HL-60/S4 (cell line): ENCODE data around the gene MTURN.

ENCODE experiments used
- in situ Hi-C: fragments of 300-500 bp; cut with MboI; formaldehyde crosslinking; loops from 2 replicates; pipeline ENCODE4 v1.14.3; 2022; ENCODE audit warnings: low sequenced_read_pairs

MTURN gene

DNA sequence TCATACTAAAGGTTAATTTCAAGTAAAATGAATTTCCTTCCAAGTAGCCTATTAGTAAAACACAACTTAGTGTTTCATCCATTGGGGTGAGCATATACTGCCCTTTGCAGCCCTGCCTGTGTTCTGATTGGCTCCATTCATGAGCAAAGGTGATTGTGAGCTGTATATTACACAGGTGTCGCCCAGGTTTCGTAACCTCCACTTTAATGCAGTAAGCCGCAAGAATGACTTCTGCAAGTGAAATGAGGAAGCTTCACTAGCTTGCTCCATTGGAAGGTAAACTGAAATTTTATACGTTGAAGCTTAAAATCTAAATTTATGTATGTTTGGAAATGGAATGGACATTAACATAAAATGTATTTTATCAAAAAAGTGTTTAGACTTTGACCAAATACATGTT, 24.4 kb downstream of the MTURN start:
- in situ Hi-C loops, result no loop called here

DNA sequence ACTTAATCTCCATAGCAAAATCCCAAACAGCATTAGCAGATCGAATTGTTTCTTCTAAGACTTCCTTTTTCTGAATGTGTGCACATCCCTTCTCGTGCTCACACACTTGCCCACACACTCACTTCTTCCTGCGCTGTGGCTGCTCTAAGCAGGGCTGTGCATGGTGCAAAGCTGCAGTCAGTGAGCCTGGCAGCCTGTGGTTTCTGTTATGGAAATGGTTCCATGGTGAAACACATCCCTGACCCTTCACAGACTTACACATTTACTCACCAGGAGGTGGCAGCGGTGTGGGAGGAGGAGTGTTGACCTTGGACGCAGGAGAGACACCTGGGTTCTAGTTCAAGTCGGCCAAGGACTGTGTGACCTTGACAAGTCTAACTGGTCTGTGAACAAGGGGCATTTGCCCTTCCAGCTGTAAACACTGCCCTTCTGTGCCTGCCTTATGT, 24.9 kb downstream of the MTURN start:
- in situ Hi-C loops, result loop anchor here (10.0 kb wide), 1 partner anchor 115 kb away; no protein-coding TSS in a partner anchor

DNA sequence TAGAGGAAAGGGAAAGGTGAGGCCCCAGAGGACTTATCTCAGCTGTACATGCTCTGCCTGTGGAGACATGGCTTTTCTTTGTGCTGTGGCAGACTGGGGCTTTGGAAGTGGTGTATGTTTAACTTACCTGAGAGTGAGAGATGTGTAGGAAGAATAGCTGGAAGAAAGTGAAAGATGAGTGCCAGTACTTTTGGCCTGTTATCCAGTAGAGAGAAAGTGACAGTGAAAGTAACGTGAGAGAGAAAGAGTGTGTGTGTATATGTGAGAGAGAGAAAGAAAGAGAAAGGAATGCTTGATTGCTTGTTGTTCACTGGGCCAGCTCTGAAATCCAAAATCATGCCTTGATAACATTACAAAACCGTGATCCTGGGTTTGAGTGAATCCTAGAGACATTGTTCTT, 25.5 kb downstream of the MTURN start:
- in situ Hi-C loops, result loop anchor here (10.0 kb wide), 1 partner anchor 114 kb away; no protein-coding TSS in a partner anchor

DNA sequence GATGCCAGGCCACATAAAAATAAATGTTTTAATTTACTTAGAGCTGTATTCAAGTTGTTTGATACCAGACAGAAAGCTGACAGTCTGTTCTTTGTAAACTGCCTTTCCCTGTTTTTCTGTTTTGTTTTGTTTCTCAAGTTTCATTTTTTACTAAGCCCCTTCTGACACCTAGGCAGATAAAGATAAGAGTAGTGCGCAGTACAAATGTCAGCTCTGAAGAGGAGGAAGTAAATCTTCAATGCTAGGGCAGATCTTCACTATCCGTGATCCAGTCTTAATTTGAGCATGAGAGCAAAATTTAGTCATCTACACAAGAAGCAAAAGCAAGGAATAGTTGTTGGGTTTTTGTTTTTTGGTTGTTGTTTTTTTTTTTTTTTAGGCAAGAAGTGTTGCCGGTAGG, 27.3 kb downstream of the MTURN start:
- in situ Hi-C loops, result loop anchor here (10.0 kb wide), 1 partner anchor 113 kb away; no protein-coding TSS in a partner anchor

DNA sequence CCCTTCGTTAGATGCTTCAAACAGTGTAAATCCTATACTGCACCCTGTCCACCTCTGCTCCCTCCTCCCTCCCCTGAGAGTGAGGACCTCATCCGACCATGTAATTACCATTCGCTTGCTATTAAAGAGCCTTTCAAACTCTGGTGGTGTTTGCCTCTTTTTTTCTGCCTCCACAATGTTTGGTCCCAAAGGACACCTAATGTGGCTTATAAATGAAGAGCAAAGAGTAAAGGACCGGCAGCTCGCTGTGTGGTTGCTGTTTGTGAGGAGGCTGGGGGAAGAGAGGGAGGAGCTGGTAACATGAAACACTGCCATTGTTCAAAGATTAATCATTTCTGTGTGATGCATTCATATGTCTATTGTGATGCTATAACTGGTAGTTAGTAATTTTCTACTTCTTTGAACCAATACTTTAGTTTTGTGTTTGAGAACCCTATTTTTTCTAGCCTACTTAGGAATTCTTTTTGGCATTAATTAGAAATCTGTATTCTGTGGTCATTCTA, 27.9 kb downstream of the MTURN start:
- in situ Hi-C loops, result loop anchor here (10.0 kb wide), 1 partner anchor 112 kb away; no protein-coding TSS in a partner anchor

DNA sequence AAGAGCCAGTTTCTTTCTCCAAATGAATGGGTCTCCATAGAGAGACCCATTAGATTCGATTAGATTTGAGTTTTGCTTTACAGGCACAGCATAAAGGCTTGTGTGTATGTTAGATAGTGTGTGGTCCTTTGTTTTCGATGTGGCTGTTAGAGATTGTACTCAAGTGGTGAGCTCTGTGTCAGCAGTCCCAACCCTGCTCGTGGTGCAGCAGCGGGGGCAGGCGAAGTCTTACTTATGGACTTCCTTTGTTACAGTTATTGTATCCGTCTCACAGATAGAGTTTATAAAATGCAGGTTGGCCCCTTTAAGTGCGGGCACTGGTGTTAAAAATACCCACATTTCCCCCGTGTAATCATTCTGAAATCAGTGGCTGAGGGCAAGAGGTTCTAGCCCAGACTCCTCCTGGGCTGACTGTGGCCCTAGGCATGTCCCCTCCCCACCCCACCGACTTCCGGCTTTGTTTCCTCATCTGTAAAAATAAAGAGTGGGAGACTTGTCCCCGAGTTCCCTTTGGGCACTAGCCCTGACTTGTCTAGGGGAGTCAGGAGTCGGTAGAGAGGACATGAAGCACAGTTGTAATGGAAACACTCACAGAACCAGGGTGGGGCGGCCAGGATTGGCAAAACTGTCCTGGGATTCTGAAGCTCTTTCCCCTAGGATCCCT, 28.6 kb downstream of the MTURN start:
- in situ Hi-C loops, result loop anchor here (10.0 kb wide), 1 partner anchor 111 kb away; no protein-coding TSS in a partner anchor

DNA sequence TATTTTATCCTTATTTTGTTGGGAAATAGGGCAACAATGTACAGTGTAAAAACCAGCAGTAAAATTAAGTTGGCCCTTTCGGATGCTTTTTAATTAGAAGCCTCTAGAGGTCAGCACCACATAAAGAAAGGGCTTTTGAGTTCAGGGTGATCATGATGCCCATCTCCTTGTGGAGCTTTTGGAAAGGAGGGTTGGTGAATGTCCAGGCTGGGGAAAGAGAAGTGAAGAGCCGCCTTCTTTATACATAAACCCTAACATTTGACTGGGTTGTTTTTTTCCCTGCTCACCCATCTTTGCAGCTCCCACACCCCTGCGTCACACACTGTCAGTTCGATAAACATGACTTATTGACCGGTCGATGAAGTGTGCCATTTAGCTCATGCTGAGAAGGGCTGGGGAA, 29.8 kb downstream of the MTURN start:
- in situ Hi-C loops, result loop anchor here (10.0 kb wide), 1 partner anchor 110 kb away; no protein-coding TSS in a partner anchor

DNA sequence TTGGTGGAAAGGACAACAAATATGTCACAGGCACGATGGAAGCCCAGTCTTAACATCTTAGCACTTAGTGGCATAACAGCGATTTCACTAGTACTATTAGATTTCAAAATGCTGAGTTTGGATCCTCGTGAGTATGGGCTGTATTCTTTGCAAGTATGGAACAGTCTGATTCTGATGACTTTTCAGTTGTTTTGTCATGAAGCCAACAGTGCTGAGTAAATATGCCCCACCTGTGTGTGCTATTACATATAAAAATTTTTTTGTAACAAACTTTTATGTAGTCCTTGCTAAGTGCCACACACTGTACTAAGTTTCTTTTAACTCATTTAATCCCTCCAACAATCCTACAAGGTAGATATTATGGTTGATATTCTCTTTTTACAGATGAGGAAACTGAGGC, 30.8 kb downstream of the MTURN start:
- in situ Hi-C loops, result loop anchor here (10.0 kb wide), 1 partner anchor 109 kb away; no protein-coding TSS in a partner anchor

DNA sequence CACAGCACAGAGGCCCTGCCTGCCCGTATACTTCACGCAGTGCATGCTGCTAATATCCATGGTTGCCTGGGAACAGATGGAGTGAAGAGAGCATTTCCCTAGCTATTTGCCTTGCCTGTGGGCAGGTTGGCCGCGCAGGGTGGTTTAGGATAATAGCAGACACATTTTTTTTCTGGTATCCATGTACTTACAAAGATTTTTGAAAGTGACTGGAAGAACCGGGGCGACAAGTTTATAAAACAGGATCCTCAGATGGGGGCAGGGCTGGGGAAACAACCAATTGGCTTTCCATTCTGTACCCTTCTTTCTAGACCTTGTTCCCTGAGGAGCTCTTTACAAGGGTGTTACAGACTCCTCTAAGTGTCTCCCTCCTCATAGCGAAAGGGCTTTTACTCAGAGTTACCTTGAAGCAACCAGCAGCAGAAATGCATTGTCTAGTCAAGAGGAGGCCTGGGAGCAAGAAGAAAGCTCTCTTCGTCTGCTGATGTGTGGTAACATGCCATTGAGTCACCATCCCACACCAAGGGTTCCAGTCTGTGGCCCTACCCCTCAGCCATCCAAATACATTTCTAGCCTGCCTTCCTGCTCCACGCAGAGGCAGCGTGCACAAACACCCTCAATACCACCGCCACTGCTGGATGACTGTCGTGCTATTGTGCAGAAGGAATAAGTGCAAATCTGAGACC, 31.5 kb downstream of the MTURN start:
- in situ Hi-C loops, result loop anchor here (10.0 kb wide), 1 partner anchor 109 kb away; no protein-coding TSS in a partner anchor

DNA sequence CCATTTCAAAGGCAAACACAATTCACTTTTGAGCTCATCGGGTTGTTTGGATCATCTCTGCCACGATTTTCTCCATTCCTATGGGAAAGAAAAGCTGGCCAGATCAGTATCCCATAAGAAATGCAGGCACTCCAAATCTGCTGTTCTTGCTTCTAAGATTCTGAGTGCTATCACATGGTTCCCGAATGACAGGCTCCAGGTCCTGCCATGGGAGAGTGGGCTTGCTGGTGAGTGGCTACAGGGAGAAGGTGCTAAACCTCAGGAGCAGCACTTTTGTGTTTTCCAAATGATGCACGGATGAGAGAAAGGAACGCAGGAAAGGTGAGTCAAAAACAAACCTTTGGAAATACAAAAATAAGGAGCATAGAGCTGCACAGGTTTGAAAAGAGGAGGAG, 32.1 kb downstream of the MTURN start:
- in situ Hi-C loops, result loop anchor here (10.0 kb wide), 1 partner anchor 108 kb away; no protein-coding TSS in a partner anchor

DNA sequence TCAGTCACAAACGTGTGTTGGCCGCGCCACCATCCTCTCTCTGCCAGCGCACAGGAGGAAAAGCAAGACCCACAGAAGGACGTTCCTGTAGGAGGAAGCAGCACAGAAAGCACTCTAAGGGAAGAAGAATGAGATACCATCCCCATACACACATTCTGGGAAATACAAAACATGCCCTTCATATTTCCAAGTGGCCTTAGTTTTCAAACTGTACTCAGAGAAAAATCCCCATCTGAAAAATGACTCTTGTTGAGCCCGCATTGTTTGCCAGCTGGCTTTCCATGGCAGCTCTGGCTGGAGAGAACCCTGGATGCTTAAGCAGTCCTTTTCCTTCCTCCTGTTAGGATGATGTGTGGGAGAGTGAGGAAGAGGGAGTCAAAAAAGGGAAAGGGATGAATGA, 33.1 kb downstream of the MTURN start:
- in situ Hi-C loops, result loop anchor here (10.0 kb wide), 1 partner anchor 107 kb away; no protein-coding TSS in a partner anchor

DNA sequence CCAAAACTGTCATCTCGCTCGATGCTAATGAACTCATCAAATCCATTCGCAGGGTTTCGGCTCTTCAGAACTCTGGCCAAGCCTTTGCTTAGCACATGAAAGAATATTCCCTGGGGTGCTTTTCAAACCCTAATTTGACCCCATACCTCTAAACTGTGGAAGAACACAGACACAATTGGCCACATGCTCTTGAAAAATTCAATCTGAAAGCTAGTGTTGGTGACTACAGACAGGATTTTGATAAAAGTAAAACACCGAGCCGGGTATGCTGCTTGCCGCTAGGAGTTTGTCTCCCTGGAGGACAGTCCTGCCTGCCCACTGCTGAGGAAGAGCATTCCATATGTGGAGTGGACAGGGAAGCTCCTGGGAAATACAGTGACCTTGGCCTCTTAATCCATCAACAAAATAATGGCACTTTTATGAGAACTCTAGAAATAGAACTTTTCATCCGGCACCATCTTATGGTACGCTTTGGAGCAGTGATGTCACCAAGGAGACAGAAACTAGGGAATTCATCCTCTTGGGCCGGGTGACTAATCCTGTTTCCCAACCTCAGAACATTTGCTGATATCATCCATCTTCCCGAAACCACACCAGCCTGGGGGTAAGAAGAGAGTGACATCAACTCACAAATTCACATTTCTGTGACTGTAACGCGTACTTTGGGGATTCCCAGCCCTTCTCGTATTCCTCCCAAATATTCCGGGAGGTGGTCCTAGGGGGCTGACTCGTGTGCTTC, 34.2 kb downstream of the MTURN start:
- in situ Hi-C loops, result loop anchor here (10.0 kb wide), 1 partner anchor 106 kb away; no protein-coding TSS in a partner anchor

DNA sequence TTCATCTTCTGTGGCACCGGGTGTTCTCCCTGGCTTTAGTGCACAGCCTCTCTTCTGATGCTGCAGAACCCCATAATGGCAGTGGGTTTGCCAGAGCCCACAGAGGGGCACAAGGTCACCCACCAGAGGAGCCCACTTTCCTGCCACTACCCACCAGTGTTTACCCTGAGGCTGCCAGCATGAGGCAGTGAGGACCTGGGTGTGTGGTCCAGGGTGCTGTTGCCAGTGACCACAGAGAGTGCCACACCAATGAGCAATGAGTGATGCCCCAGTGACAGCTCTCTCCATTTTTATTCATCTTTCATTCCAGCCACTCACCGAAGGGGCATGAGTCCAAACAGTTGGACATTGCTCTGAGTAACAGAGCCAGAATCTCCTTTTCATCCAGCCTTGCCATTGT, 34.8 kb downstream of the MTURN start:
- in situ Hi-C loops, result loop anchor here (10.0 kb wide), 1 partner anchor 105 kb away; no protein-coding TSS in a partner anchor

DNA sequence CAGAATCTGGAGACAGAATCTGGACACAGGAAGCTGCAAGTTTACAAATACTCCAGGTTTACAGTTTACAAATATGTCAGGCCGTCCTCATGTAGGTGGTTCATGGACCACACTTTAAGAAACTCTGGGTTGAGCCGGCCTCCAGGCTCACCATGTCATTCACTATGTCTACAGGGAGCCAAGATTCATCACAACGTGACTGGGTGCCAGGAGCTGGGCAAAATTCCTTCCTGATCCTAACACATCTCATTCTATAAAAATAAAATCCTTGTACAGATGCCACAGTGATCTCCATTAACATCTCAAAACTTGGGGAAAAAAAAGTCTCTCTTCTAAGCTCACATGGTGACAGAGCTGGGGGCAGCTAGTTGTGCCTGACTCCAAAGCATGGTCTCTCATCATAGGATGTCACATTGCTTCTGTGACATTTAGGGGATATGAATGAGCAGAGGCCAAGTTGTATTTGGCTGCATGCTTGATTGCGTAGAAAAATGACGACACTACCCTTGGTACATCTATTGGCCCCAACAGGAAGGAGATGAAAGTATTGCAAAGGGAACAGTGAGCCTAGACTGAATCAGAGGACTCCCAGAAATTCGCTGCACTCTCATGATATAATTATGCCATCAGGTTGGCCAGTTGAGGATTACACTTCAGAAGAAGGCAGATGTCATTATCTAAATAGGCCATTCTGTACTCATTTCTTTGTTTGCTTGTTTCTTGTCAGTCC, 35.9 kb downstream of the MTURN start:
- in situ Hi-C loops, result no loop called here

DNA sequence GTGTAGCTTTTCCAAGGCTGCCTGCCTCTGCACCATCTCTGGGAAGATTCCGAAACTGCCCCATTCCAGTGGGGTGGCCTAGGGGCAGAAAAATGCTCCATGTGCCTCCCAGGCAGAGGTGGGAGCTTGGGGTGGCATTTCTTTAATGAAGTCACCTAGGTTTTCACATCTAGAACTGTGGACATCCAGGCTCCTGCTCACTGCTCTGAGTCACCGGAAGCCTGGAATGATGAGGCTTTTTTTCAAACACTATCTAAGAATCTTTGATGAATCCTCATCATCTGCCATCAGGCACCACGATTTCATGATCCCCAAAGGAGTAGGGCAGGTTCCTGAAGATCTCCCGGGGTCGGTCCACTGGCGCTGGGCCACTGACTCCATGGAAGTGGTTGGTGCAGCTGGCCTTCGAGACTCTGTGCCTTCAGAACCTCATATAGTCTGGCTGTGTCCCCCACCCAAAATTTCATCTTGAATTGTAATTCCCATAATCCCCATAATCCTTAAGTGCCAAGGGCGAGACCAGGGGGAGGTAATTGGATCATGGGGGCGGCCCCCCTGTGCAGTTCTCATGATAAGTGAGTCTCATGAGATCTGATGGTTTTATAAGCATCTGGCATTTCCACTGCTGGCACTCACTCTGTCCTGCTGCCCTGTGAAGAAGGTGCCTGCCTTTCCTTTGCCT, 37.1 kb downstream of the MTURN start:
- in situ Hi-C loops, result no loop called here

DNA sequence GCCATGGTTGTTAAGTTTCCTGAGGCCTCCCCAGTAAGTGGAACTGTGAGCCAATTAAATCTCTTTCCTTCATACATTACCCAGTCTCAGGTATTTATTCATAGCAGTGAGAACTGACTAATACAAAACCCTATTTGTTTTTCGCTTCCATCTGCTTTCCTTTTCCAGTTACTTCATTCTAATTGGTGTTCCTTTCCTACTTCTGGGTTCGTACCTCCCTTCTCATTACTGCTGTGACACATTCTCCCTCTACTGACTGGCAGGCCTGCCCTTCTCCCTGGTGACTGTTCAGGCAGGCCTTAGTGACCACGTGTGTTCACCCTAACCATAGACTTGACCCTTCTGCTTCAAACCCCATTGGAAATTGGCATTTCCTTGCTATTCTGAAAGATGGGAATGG, 37.7 kb downstream of the MTURN start:
- in situ Hi-C loops, result no loop called here

DNA sequence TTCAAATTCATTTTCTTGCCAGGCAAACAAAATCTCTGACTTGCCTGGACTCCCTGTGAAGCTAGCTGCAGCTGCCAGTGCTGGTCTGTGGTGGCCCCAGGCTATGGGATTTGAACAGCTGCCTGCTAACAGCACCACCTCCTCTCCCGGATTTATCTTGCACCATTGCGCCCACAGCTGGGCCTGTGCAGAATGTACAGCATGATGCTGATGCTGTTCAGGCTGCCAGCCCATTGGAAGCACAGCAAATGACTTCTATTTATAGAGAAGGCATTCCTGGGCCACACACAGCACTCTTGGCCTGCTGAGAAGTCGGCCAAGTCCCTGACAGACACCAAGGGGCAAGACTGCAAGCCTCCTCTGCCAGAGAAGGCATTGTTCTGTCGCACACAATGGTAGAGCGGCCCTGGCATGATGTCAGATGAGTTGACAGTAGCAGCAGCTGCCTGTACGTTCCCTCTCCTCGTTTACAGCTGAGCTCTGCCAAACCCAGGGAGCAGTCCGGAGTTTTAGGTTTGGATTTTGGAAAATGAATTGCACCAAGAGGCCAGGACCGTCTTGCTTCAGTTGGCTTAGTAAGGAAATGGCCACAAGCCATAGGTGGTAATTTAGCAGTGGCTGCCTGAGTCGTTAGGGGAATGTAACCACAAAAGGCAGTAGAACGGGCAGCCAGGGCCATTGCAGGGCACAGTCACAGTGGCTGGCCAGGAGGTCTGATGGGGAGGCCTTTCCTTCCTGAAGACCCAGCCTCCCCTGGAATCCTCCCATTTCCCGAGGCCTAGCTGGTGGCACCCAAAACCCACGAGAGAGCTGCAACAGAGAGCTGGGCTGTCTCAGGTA, 38.5 kb downstream of the MTURN start:
- in situ Hi-C loops, result no loop called here

DNA sequence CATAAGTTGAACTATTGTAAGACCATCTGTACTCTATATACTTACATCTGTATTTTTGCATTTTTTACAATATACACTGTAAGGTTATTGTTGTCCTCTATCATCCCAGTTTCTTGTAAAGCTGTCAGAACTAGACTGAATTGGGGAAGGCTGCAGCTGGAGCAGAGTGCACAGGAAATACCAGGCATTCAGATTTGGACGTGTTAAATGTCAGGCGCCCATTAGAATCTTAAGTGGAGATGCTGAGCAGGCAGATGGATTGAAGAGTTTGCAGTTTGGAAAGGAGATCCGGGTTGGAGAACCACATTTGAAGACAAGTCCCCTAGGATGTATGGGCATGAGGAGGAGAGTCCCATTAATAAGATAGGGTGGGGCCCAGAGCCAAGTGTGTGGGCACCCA, 40.4 kb downstream of the MTURN start:
- in situ Hi-C loops, result no loop called here

DNA sequence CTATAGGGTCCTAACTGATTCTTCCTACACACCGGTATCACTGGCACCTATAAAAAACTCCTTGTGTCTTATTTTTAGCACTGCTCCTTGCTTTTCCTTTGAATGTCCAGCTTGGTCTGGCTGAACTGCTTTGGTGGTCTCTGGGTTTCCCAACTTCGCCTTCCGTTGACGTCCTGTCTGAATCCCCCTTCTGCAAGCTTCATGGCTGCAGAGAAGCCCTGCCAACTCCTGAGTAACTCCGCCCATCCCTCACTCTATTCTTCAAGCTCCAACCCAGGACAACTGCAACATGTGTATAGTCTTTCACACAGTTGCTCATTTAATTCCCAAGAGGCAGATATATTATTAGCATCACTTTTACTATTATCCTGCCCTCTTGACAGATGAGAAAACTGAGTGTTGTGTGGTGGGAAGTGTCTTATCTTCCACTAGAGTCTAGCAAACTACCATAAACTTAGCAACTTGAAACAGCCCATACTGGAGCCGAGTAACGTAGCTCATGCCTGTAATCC, 40.9 kb downstream of the MTURN start:
- in situ Hi-C loops, result no loop called here
